Endodermal cell (in vitro differentiated cells): ENCODE measurements around the gene ALAS1. TPM values are rescaled to one million over a fixed set of nuclear protein-coding genes. Genes with fewer than 3 reads are reported as not detected.

Source experiments
- DNase-seq: peaks from one replicate; pipeline ENCODE4 v3.0.0-alpha.2; 2017
- H3K27ac ChIP-seq: 2 replicates; pipeline ENCODE4 v1.5.1; 2013; ENCODE audit warnings: mild to moderate bottlenecking, low read depth, low read length, moderate library complexity
- H3K27me3 ChIP-seq: 2 replicates; pipeline ENCODE4 v1.6.1; 2013; ENCODE audit warnings: mild to moderate bottlenecking, low read length, moderate library complexity; ENCODE audit not compliant: insufficient read depth, control insufficient read depth, poor library complexity, severe bottlenecking
- H3K36me3 ChIP-seq: 2 replicates; pipeline ENCODE4 v1.7.0; 2013; ENCODE audit warnings: mild to moderate bottlenecking, low read length, moderate library complexity; ENCODE audit not compliant: control insufficient read depth, insufficient read depth
- H3K4me1 ChIP-seq: one replicate; pipeline ENCODE4 v1.7.0; 2013; ENCODE audit warnings: low read length; ENCODE audit not compliant: control insufficient read depth, insufficient read depth
- H3K4me3 ChIP-seq: 2 replicates; pipeline ENCODE4 v1.5.1; 2013; ENCODE audit warnings: mild to moderate bottlenecking, low read length, moderate library complexity
- H3K9ac ChIP-seq: 2 replicates; pipeline ENCODE4 v1.6.1; 2013; ENCODE audit warnings: mild to moderate bottlenecking, low read length, moderate library complexity; ENCODE audit not compliant: poor library complexity, severe bottlenecking; ENCODE audit errors: extremely low read depth
- H3K9me3 ChIP-seq: 2 replicates; pipeline ENCODE4 v1.6.1; 2013; ENCODE audit warnings: mild to moderate bottlenecking, low read length, moderate library complexity; ENCODE audit not compliant: control insufficient read depth
- H3K27ac Mint-ChIP-seq: 2 replicates; pipeline ENCODE4 v1.8.0; 2020; ENCODE audit warnings: mixed read lengths
- H3K27me3 Mint-ChIP-seq: 2 replicates; pipeline ENCODE4 v1.8.0; 2021; ENCODE audit warnings: mild to moderate bottlenecking, mixed read lengths; ENCODE audit not compliant: insufficient read depth
- H3K36me3 Mint-ChIP-seq: 2 replicates; pipeline ENCODE4 v1.8.0; 2020; ENCODE audit warnings: low read depth, mixed read lengths
- H3K4me1 Mint-ChIP-seq: 2 replicates; pipeline ENCODE4 v1.8.0; 2020; ENCODE audit warnings: mixed read lengths
- H3K4me3 Mint-ChIP-seq: 2 replicates; pipeline ENCODE4 v1.8.0; 2020; ENCODE audit warnings: mild to moderate bottlenecking, moderate library complexity, mixed read lengths
- H3K9me3 Mint-ChIP-seq: 2 replicates; pipeline ENCODE4 v1.8.0; 2020; ENCODE audit warnings: mild to moderate bottlenecking, mixed read lengths
- WGBS, 2 experiments: methylation state at CpG; one replicate each; pipeline versions ENCODE4 v1.1.5 to v1.1.7; 2013; ENCODE audit warnings: missing lambda C conversion rate in 2 of 2, mixed read lengths in 1 of 2; ENCODE audit not compliant: insufficient coverage in 1 of 2, insufficient read length in 1 of 2; 5-methylcytosine and 5-hydroxymethylcytosine counted together
- total RNA-seq, 2 donors: library from RNA; stranded (reverse); fragmentation: NEBNext Ultra II Directional in 1 of 2; extraction: Animal tissue kit (Norgen Biotek cat#: 25700) in 1 of 2; gene quantifications; 2 replicates in 1 of 2; 3 replicates in 1 of 2; pipeline ENCODE4 v1.2.1, GENCODE V29; 2021
- TF ChIP-seq, protein P1 (sequence below): fragments of 200-600 bp; sonication (generic); conservative IDR thresholded peaks from 2 replicates; pipeline ENCODE4 v1.5.0; 2021; ENCODE audit warnings: antibody characterized with exemption, mild to moderate bottlenecking

Gene ALAS1
- total RNA-seq, 2 donors from 2014 or later: 33.6 to 50.1 TPM

- WGBS, 2 experiments: 98 to 100% methylated on average over 9 to 10 of the region's 10 CpGs
- TF ChIP-seq, protein P1, sequence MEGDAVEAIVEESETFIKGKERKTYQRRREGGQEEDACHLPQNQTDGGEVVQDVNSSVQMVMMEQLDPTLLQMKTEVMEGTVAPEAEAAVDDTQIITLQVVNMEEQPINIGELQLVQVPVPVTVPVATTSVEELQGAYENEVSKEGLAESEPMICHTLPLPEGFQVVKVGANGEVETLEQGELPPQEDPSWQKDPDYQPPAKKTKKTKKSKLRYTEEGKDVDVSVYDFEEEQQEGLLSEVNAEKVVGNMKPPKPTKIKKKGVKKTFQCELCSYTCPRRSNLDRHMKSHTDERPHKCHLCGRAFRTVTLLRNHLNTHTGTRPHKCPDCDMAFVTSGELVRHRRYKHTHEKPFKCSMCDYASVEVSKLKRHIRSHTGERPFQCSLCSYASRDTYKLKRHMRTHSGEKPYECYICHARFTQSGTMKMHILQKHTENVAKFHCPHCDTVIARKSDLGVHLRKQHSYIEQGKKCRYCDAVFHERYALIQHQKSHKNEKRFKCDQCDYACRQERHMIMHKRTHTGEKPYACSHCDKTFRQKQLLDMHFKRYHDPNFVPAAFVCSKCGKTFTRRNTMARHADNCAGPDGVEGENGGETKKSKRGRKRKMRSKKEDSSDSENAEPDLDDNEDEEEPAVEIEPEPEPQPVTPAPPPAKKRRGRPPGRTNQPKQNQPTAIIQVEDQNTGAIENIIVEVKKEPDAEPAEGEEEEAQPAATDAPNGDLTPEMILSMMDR: no peak
- Mint-ChIP-seq H3K9me3 (no peaks in the 10 kb centered on the region), H3K4me3 (no peak overlapping the region), H3K27ac (no peak overlapping the region), H3K4me1 (no peaks in the 10 kb centered on the region), H3K27me3 (no peaks in the 10 kb centered on the region), H3K36me3 (peaks cover 86% of the 10 kb centered on the region)
- H3K36me3 ChIP-seq: peaks cover 90% of the 10 kb centered on the region
- no peaks in the 10 kb centered on the region for H3K4me1 ChIP-seq
- H3K27me3 ChIP-seq: no peaks in the 10 kb centered on the region
- no peak overlapping the region for H3K27ac ChIP-seq
- no peaks in the 10 kb centered on the region for H3K9me3 ChIP-seq
- DNase-seq: no peak
- no peak overlapping the region for H3K4me3 ChIP-seq
- no peak overlapping the region for H3K9ac ChIP-seq
Observed at GRCh38 chr3:52204337-52205073, 6.5 kb downstream of the ALAS1 start.

- no peaks in the 10 kb centered on the region for H3K27me3 ChIP-seq
- TF ChIP-seq, protein P1: no peak
- Mint-ChIP-seq H3K27me3 (no peaks in the 10 kb centered on the region), H3K27ac (no peak overlapping the region), H3K9me3 (no peaks in the 10 kb centered on the region), H3K4me1 (no peaks in the 10 kb centered on the region), H3K36me3 (peaks cover 91% of the 10 kb centered on the region), H3K4me3 (no peak overlapping the region)
- H3K4me1 ChIP-seq: no peaks in the 10 kb centered on the region
- DNase-seq: no peak
- no peaks in the 10 kb centered on the region for H3K9me3 ChIP-seq
- WGBS, 2 experiments: 95% methylated on average over 6 of the region's 6 CpGs
- H3K36me3 ChIP-seq: peaks cover 95% of the 10 kb centered on the region
- no peak overlapping the region for H3K4me3 ChIP-seq
- H3K27ac ChIP-seq: no peak overlapping the region
- H3K9ac ChIP-seq: no peak overlapping the region
Observed at GRCh38 chr3:52205727-52206372, 7.9 kb downstream of the ALAS1 start.

- peaks cover 90% of the 10 kb centered on the region for H3K36me3 Mint-ChIP-seq
- Histone ChIP-seq H3K4me1 (no peaks in the 10 kb centered on the region), H3K27ac (no peak overlapping the region), H3K9me3 (no peaks in the 10 kb centered on the region), H3K9ac (no peak overlapping the region), H3K36me3 (peaks cover 93% of the 10 kb centered on the region), H3K27me3 (no peaks in the 10 kb centered on the region), H3K4me3 (no peak overlapping the region)
- no peak overlapping the region for H3K27ac Mint-ChIP-seq
- 92 to 100% methylated on average over 1 to 4 of the region's 4 CpGs for WGBS, 2 experiments
- H3K4me3 Mint-ChIP-seq: no peak overlapping the region
- no peak for DNase-seq
- no peaks in the 10 kb centered on the region for H3K9me3 Mint-ChIP-seq
- TF ChIP-seq, protein P1: no peak
- no peaks in the 10 kb centered on the region for H3K4me1 Mint-ChIP-seq
- no peaks in the 10 kb centered on the region for H3K27me3 Mint-ChIP-seq
Observed at GRCh38 chr3:52208556-52208955, 10.6 kb downstream of the ALAS1 start.
